Thyroid gland (tissue), 4 donors: Measurements from ENCODE around the gene PUS7L. TPM values are rescaled to one million over a fixed set of nuclear protein-coding genes. Genes with fewer than 3 reads are reported as not detected.
"Not testable (repeated sequence)": the region's sequence is repeated elsewhere in the genome, so short reads cannot be mapped to it uniquely, and the experiment has no call there.

Experiments used
- DNase-seq, 2 donors: peaks; one replicate each; pipeline ENCODE4 v3.0.0-alpha.2; 2019
- H3K27ac ChIP-seq, 3 donors: fragments of 200-600 bp; sonication (generic); 1 replicate in 2 of 3; 2 replicates in 1 of 3; pipeline ENCODE4 v1.5.1; 2016 to 2019; ENCODE audit warnings: mild to moderate bottlenecking in 1 of 3, moderate library complexity in 1 of 3
- H3K27me3 ChIP-seq: fragments of 200-600 bp; sonication (generic); one replicate; pipeline ENCODE4 v1.5.1; 2019
- H3K36me3 ChIP-seq, 2 donors: fragments of 200-600 bp; sonication (generic); one replicate each; pipeline ENCODE4 v1.5.1; 2016 to 2019
- H3K4me1 ChIP-seq, 2 donors: fragments of 200-600 bp; sonication (generic); one replicate each; pipeline ENCODE4 v1.5.1; 2017 to 2019
- H3K4me3 ChIP-seq, 3 donors: fragments of 200-600 bp; sonication (generic); replicated peaks in 1 of 3; 1 replicate in 2 of 3; 2 replicates in 1 of 3; pipeline ENCODE4 v1.5.1; 2016; ENCODE audit warnings: mild to moderate bottlenecking in 1 of 3
- H3K9me3 ChIP-seq: fragments of 200-600 bp; sonication (generic); one replicate; pipeline ENCODE4 v1.5.1; 2017
- POLR2A ChIP-seq, 2 donors: fragments of 450-650 bp; IDR thresholded peaks; one replicate each; pipeline ENCODE4 v1.6.1; 2017; ENCODE audit warnings: antibody characterized with exemption in 2 of 2, mild to moderate bottlenecking in 2 of 2, moderate library complexity in 1 of 2
- WGBS, 2 donors: methylation state at CpG; one replicate each; pipeline ENCODE4 v1.1.5; 2017; 5-methylcytosine and 5-hydroxymethylcytosine counted together
- intact Hi-C: fragments of 100-400 bp; cut with DNase I; formaldehyde crosslinking; loops from one replicate; pipeline ENCODE4 v1.15.1; 2023
- total RNA-seq, 4 donors: library from RNA; depleted of rRNA; stranded (reverse); fragments of >200 nt; gene quantifications; one replicate each; pipeline ENCODE4 v1.2.3, GENCODE V29; 2016
- TF ChIP-seq, protein P1 (sequence below), 6 experiments: fragments of 200-600 bp in 3 of 6; fragments of 450-650 bp in 3 of 6; sonication (generic) in 3 of 6; IDR thresholded peaks; one replicate each; pipeline ENCODE4 v1.5.1; 2016 to 2019; ENCODE audit warnings: antibody characterized with exemption in 6 of 6, mild to moderate bottlenecking in 2 of 6, inconsistent platforms in 1 of 6, moderate library complexity in 1 of 6

PUS7L gene
- total RNA-seq, 4 donors from 2014 or later = 12.1 to 23.0 (median 17.3) TPM

DNA sequence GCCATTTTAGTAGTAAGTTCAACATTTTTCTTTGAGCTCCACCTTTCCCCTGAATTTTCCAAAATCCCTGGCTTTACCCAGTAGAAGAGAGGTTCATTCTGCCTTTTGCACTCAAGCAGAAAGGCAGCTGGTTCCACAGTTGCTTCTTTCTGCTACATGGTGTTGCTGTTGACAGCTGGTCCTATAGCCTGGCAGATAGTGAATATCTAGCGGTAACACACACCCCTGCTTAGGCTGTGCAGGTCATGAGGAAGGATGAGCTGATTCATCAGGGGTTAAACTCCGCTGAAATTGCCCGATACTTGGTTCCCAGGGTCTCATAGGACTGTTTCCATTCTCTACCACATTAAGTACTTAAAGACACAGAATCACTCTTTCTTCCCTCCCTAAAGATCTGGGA is 62.4 kb downstream of the PUS7L start:
- Histone ChIP-seq H3K27ac (no peak overlapping the region), H3K9me3 (no peaks in the 10 kb centered on the region), H3K4me1 (no peaks in the 10 kb centered on the region), H3K27me3 (no peaks in the 10 kb centered on the region), H3K36me3 (no peaks in the 10 kb centered on the region), H3K4me3 (no peak overlapping the region)
- WGBS, 2 donors = 27 to 45% methylated on average over 3 of the region's 3 CpGs
- TF ChIP-seq, protein P1, sequence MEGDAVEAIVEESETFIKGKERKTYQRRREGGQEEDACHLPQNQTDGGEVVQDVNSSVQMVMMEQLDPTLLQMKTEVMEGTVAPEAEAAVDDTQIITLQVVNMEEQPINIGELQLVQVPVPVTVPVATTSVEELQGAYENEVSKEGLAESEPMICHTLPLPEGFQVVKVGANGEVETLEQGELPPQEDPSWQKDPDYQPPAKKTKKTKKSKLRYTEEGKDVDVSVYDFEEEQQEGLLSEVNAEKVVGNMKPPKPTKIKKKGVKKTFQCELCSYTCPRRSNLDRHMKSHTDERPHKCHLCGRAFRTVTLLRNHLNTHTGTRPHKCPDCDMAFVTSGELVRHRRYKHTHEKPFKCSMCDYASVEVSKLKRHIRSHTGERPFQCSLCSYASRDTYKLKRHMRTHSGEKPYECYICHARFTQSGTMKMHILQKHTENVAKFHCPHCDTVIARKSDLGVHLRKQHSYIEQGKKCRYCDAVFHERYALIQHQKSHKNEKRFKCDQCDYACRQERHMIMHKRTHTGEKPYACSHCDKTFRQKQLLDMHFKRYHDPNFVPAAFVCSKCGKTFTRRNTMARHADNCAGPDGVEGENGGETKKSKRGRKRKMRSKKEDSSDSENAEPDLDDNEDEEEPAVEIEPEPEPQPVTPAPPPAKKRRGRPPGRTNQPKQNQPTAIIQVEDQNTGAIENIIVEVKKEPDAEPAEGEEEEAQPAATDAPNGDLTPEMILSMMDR (IDR thresholded peaks at IDR 0.05) = no peak
- no peak for TF ChIP-seq POLR2A (IDR thresholded peaks at IDR 0.05)
- no peak for DNase-seq
- intact Hi-C loops = no loop called here

DNA sequence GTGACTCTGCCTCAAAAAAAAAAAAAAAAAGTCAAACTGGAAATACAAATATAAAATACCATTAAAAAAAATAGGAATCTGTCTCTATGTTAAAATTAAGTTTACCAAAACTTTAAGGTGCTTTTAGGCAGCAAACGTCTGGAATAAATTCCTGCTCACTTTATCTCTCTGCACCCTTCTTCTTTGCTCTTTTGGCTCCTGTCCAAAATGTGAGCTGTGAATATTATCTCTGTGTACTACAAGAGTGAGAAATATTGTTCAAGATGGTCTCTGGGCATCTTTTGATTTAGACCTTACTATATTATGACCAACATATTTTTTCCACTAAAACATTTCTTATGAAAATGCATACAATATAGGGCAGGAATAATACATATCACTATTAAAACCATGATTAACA is 63.7 kb downstream of the PUS7L start:
- no peaks in the 10 kb centered on the region for H3K36me3 ChIP-seq
- intact Hi-C loops = no loop called here
- H3K4me1 ChIP-seq = no peaks in the 10 kb centered on the region
- no peaks in the 10 kb centered on the region for H3K27me3 ChIP-seq
- TF ChIP-seq, protein P1 (IDR thresholded peaks at IDR 0.05) = no peak
- TF ChIP-seq POLR2A (IDR thresholded peaks at IDR 0.05) = no peak
- WGBS, 2 donors = 55 to 57% methylated on average over 1 of the region's 1 CpG
- H3K4me3 ChIP-seq = no peak overlapping the region
- no peaks in the 10 kb centered on the region for H3K9me3 ChIP-seq
- no peak for DNase-seq
- H3K27ac ChIP-seq = no peak overlapping the region

DNA sequence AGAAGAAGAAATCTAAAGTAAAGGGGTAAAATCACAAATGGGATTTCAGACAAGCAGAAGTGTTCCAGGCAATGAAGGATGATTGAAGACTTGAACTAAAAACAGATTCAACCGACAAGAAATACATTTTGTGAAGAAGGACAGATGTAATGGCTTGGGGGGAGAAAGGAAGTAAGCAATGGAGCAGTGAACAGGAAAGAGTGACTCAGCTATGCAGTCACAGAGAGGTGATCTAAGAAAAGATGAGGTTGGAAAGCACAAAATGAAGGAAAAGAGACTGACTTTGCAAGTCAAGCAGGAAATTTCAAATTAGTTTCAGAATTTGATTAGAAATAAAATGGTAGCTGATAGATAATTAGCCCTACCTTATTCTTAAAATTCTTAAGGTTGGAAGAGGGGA is 66.5 kb downstream of the PUS7L start:
- Histone ChIP-seq H3K4me1 (no peaks in the 10 kb centered on the region), H3K27me3 (no peaks in the 10 kb centered on the region), H3K4me3 (no peak overlapping the region), H3K27ac (no peak overlapping the region), H3K36me3 (no peaks in the 10 kb centered on the region), H3K9me3 (no peaks in the 10 kb centered on the region)
- intact Hi-C loops = no loop called here
- DNase-seq = no peak
- WGBS, 2 donors = 50% methylated on average over 1 of the region's 1 CpG
- no peak for TF ChIP-seq POLR2A (IDR thresholded peaks at IDR 0.05)
- TF ChIP-seq, protein P1 (IDR thresholded peaks at IDR 0.05) = no peak

DNA sequence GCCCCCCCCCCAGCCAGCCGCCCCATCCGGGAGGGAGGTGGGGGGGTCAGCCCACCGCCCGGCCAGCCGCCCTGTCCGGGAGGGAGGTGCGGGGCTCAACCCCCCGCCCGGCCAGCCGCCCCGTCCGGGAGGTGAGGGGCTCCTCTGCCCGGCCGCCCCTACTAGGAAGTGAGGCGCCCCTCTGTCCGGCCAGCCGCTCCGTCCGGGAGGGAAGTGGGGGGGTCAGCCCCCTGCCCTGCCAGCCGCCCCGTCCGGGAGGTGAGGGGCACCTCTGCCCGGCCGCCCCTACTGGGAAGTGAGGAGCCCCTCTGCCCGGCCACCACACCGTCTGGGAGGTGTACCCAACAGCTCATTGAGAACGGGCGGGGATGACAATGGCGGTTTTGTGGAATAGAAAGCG is 73.1 kb downstream of the PUS7L start:
- H3K4me1 ChIP-seq, intact Hi-C loops, DNase-seq, H3K27me3 ChIP-seq, H3K9me3 ChIP-seq, H3K4me3 ChIP-seq, H3K36me3 ChIP-seq, H3K27ac ChIP-seq: not testable (repeated sequence)
- 96 to 97% methylated on average over 6 to 7 of the region's 30 CpGs for WGBS, 2 donors

DNA sequence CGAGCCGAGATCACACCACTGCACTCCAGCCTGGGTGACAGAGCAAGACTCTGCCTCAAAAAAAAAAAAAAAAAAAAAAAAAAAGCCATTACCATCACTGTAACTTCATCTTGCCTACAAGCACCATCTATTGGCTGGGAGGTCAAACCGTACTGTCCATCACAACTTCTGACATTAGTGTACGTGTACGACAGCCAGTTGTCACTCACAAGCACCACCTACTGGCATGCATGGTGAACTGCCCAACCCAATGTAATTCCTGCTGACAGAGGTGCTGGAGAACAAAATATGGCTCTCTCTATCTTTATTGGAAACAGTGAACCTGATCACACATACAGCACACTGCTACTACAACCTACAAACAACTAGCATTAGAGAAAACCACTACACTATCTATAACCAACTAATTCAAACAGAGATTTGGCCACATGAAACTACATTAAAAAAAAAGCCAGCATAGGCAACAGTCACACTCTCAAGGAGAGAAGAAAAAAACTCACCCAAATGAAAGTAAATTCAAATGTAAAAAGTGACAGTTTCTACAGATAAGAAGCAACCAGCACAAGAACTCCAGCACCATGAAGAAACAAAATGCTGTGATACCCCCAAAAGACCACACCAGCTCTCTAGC is 82.3 kb downstream of the PUS7L start:
- no peaks in the 10 kb centered on the region for H3K4me1 ChIP-seq
- no peak for DNase-seq
- H3K27me3 ChIP-seq = no peaks in the 10 kb centered on the region
- H3K36me3 ChIP-seq = no peaks in the 10 kb centered on the region
- WGBS, 2 donors = 60 to 75% methylated on average over 5 of the region's 5 CpGs
- no peak overlapping the region for H3K4me3 ChIP-seq
- TF ChIP-seq POLR2A (IDR thresholded peaks at IDR 0.05) = no peak
- TF ChIP-seq, protein P1 (IDR thresholded peaks at IDR 0.05) = no peak
- H3K27ac ChIP-seq = no peak overlapping the region
- H3K9me3 ChIP-seq = no peaks in the 10 kb centered on the region
- intact Hi-C loops = no loop called here
